OCI-LY1 (cell line): ENCODE data around the gene SLC26A11.

Source experiments
- CTCF ChIP-seq: fragments of 200-600 bp; sonication (generic), shearing (Covaris generic); IDR thresholded peaks from 2 replicates; pipeline ENCODE4 v1.5.1; 2017; ENCODE audit warnings: mild to moderate bottlenecking, antibody characterized with exemption, low read length, moderate library complexity, mixed read lengths
- EZH2 ChIP-seq: fragments of 200-600 bp; sonication (generic), shearing (Covaris generic); IDR thresholded peaks from 2 replicates; pipeline ENCODE4 v1.8.0; 2017; ENCODE audit warnings: borderline replicate concordance, mixed run types, mild to moderate bottlenecking, antibody characterized with exemption, low read length, moderate library complexity, mixed read lengths

- TF ChIP-seq CTCF = no peak
- no peak for TF ChIP-seq EZH2
Measured at GRCh38 chr17:80223838-80224497, 3.7 kb downstream of the SLC26A11 start.
